Effector memory CD8-positive, alpha-beta T cell (primary cell): ENCODE data around the gene BRCA1.
"Not testable (repeated sequence)": the region's sequence is repeated elsewhere in the genome, so short reads cannot be mapped to it uniquely, and the experiment has no call there.

ENCODE experiments used
- ATAC-seq: fragments of 150-1000 bp; cut with Tn5 transposase; replicated peaks from 2 replicates; pipeline ENCODE4 v1.10.0; 2021; ENCODE audit warnings: mild to moderate bottlenecking, moderate library complexity
- DNase-seq, 3 experiments: peaks; one replicate each; pipeline ENCODE4 v3.0.0; 2021
- H3K27ac Mint-ChIP-seq, 2 donors: one replicate each; pipeline ENCODE4 v1.8.0; 2022; ENCODE audit warnings: mild to moderate bottlenecking in 2 of 2, mixed read lengths in 2 of 2, moderate library complexity in 2 of 2
- H3K27me3 Mint-ChIP-seq, 2 donors: one replicate each; pipeline ENCODE4 v1.8.0; 2022; ENCODE audit warnings: mixed read lengths in 2 of 2
- H3K36me3 Mint-ChIP-seq: one replicate; pipeline ENCODE4 v1.8.0; 2022; ENCODE audit warnings: mild to moderate bottlenecking, moderate library complexity, mixed read lengths; ENCODE audit not compliant: insufficient read depth
- H3K4me1 Mint-ChIP-seq, 2 donors: one replicate each; pipeline ENCODE4 v1.8.0; 2022; ENCODE audit warnings: low read depth in 2 of 2, mixed read lengths in 2 of 2
- H3K4me3 Mint-ChIP-seq, 2 donors: one replicate each; pipeline ENCODE4 v1.8.0; 2022; ENCODE audit warnings: mild to moderate bottlenecking in 2 of 2, mixed read lengths in 2 of 2, moderate library complexity in 2 of 2
- H3K9me3 Mint-ChIP-seq, 2 donors: one replicate each; pipeline ENCODE4 v1.8.0; 2022; ENCODE audit warnings: mixed read lengths in 2 of 2

Gene BRCA1

DNA sequence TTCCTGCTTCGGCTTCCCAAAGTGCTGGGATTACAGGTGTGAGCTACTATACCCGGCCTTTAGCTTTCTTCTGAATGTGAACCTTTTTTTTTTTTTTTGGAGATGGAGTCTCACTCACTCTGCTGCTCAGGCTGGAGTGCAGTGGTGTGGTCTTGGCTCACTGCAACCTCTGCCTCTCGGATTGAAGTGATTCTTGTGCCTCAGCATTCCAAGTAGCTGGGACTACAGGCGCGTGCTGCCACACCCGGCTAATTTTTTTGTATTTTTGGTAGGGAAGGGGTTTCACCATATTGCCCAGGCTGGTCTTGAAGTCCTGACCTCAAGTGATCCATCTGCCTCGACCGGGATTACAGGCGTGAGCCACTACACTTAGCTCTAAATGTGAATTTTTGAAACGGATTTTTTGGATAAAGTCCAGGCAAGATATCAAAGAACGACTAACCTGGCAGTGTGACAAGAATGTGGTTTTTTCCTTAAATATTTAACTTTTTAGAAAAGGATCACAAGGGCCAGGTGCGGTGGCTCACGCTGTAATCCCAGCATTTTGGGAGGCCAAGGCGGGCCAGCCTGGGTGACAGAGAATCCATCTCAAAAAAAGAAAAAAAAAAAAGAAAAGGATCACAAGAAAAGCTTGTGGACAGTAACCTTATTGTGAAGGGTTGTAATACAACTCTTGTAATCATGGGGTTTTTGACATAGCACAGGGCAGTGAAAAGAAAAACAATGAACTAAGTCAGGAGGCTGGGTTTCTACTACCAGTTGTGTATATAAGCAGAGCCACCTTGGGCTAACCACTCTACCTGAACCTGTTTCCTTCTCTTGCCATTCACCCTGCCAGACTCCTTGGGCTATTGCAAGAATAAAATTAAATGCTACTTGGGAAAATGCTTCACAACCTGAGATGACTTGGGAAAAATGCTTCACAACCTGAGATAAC lies 6.2 kb downstream of the BRCA1 start:
- Mint-ChIP-seq H3K4me3 (no peak overlapping the region), H3K27ac (no peak overlapping the region), H3K36me3 (no peaks in the 10 kb centered on the region), H3K27me3 (no peaks in the 10 kb centered on the region), H3K4me1 (no peaks in the 10 kb centered on the region), H3K9me3 (no peaks in the 10 kb centered on the region)
- ATAC-seq (no peak), DNase-seq (no peak)

DNA sequence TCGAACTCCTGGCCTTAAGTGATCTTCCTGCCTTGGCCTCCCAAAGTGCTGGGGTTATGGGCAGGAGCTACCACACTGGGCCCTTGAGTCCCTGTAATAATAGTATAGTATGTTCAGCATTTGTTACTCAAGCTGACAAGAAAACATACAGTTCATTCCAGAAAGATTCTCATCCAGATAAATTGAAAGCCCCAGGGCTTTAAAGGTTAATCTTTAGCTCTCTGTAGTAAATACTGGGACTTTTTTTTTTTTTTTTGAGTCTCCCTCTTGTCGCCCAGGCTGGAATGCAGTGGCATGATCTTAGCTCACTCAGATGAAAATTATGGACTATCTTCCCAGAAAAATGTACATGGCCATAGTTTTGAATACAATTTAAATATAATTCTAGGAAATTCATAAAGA lies 11.0 kb downstream of the BRCA1 start:
- Mint-ChIP-seq H3K36me3 (no peaks in the 10 kb centered on the region), H3K4me3 (no peak overlapping the region), H3K27me3 (no peaks in the 10 kb centered on the region), H3K9me3 (no peaks in the 10 kb centered on the region), H3K27ac (no peak overlapping the region), H3K4me1 (no peaks in the 10 kb centered on the region)
- no peak for DNase-seq
- ATAC-seq = no peak

DNA sequence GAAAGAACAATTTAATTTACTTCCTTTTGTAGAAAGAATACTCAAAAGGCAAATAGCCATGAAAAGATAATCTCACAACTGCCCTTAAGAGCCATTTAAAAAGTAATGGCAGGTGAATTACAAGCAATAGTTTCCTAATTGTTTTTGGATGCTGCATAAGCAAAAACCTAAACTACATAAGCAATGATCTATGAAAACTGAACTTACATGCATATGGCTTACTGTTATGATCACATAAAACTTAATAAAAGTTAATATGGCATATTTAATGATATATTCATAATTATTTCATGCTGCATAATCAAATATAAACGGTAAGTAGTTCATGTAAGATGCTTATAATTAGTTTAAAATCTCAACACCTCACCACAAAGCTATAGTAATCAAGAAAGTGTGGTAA lies 18.6 kb downstream of the BRCA1 start:
- Mint-ChIP-seq H3K36me3 (peaks cover 3% of the 10 kb centered on the region), H3K4me3 (no peak overlapping the region), H3K4me1 (no peaks in the 10 kb centered on the region), H3K27ac (no peak overlapping the region), H3K9me3 (no peaks in the 10 kb centered on the region), H3K27me3 (no peaks in the 10 kb centered on the region)
- ATAC-seq = no peak
- no peak for DNase-seq

DNA sequence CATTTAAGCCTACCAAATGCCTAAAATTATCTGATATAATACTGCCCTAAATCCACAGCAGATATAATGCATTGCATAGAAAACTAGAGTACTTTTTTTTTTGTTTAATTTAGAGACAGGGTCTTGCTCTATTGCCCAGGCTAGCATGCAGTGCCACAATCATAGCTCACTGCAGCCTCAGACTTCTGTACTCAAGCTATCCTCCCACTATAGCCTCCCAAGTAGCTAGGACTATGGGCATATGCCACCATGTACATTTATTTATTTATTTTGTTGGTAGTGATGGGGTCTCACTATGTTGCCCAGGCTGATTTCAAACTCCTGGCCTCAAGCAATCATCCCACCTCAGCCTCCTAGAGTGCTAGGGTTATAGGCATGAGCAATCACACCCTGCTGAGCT lies 20.0 kb downstream of the BRCA1 start:
- Mint-ChIP-seq H3K36me3 (peaks cover 3% of the 10 kb centered on the region), H3K4me1 (no peaks in the 10 kb centered on the region), H3K27ac (no peak overlapping the region), H3K9me3 (no peaks in the 10 kb centered on the region), H3K27me3 (no peaks in the 10 kb centered on the region), H3K4me3 (no peak overlapping the region)
- ATAC-seq (no peak), DNase-seq (no peak)

DNA sequence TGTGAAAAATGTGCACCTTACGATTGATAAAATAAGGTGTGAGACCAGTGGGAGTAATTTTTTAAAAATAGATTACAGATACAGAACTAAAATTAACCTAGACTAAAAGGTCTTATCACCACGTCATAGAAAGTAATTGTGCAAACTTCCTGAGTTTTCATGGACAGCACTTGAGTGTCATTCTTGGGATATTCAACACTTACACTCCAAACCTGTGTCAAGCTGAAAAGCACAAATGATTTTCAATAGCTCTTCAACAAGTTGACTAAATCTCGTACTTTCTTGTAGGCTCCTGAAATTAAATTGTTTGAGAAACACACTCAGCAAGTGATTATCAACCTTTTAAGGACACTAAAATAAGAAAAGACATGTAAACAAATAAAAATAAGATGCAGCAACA lies 20.5 kb downstream of the BRCA1 start:
- no peaks in the 10 kb centered on the region for H3K4me1 Mint-ChIP-seq

DNA sequence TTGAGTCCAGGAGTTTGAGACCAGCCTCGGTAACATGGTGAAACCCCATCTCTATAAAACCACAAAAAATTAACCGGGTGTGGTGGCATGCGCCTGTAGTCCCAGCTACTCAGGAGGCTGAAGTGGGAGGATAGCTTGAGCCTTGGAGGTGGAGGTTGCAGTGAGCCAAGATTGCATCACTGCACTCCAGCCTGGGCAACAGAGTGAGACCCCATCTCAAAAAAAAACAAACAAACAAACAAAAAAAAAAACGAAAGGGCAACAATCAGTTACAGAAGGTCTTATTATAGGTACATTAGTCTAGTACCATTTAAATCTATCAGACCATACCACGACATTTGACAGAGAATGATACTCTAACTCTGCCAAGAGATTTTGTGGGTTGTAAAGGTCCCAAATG lies 29.8 kb downstream of the BRCA1 start:
- not testable (repeated sequence) for H3K4me3 Mint-ChIP-seq, H3K9me3 Mint-ChIP-seq, DNase-seq, ATAC-seq, H3K36me3 Mint-ChIP-seq, H3K27ac Mint-ChIP-seq, H3K27me3 Mint-ChIP-seq, H3K4me1 Mint-ChIP-seq

More for the DNA sequence above, 20.5 kb downstream of the BRCA1 start:
- ATAC-seq (no peak), DNase-seq (no peak)
- H3K9me3 Mint-ChIP-seq = no peaks in the 10 kb centered on the region
- no peaks in the 10 kb centered on the region for H3K27me3 Mint-ChIP-seq
- H3K4me3 Mint-ChIP-seq = no peak overlapping the region
- H3K27ac Mint-ChIP-seq = no peak overlapping the region
- H3K36me3 Mint-ChIP-seq = peaks cover 3% of the 10 kb centered on the region

DNA sequence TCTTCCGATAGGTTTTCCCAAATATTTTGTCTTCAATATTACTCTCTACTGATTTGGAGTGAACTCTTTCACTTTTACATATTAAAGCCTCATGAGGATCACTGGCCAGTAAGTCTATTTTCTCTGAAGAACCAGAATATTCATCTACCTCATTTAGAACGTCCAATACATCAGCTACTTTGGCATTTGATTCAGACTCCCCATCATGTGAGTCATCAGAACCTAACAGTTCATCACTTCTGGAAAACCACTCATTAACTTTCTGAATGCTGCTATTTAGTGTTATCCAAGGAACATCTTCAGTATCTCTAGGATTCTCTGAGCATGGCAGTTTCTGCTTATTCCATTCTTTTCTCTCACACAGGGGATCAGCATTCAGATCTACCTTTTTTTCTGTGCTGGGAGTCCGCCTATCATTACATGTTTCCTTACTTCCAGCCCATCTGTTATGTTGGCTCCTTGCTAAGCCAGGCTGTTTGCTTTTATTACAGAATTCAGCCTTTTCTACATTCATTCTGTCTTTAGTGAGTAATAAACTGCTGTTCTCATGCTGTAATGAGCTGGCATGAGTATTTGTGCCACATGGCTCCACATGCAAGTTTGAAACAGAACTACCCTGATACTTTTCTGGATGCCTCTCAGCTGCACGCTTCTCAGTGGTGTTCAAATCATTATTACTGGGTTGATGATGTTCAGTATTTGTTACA lies 30.9 kb downstream of the BRCA1 start:
- DNase-seq = no peak
- no peak for ATAC-seq
- H3K27ac Mint-ChIP-seq = no peak overlapping the region
- H3K27me3 Mint-ChIP-seq = no peaks in the 10 kb centered on the region
- no peaks in the 10 kb centered on the region for H3K4me1 Mint-ChIP-seq
- no peaks in the 10 kb centered on the region for H3K9me3 Mint-ChIP-seq
- H3K4me3 Mint-ChIP-seq = no peak overlapping the region
- H3K36me3 Mint-ChIP-seq = peaks cover 4% of the 10 kb centered on the region

DNA sequence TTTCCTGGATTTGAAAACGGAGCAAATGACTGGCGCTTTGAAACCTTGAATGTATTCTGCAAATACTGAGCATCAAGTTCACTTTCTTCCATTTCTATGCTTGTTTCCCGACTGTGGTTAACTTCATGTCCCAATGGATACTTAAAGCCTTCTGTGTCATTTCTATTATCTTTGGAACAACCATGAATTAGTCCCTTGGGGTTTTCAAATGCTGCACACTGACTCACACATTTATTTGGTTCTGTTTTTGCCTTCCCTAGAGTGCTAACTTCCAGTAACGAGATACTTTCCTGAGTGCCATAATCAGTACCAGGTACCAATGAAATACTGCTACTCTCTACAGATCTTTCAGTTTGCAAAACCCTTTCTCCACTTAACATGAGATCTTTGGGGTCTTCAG lies 32.3 kb downstream of the BRCA1 start:
- Mint-ChIP-seq H3K4me3 (no peak overlapping the region), H3K36me3 (peaks cover 4% of the 10 kb centered on the region), H3K27ac (no peak overlapping the region), H3K27me3 (no peaks in the 10 kb centered on the region), H3K9me3 (no peaks in the 10 kb centered on the region), H3K4me1 (no peaks in the 10 kb centered on the region)
- DNase-seq (no peak), ATAC-seq (no peak)

DNA sequence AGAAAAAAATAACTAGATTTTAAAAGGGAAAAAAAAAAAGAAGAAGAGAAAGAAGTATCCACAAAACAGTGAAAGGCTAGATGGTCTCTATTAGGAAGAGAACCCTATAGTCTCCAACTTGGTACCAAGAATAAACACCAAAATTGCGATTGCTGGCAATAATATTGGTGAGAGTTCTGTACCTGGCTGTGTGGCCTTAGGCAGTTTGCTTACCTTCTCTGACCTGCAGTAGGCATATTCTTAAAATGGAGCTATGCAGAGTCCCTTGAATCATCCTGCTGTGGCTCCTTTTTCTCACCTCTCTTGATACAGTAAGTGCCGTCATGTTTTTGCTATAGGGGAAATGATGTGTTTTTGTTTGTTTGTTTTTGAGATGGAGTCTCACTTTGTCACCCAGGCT lies 35.1 kb downstream of the BRCA1 start:
- H3K27me3 Mint-ChIP-seq = no peaks in the 10 kb centered on the region
- DNase-seq (no peak), ATAC-seq (no peak)
- no peaks in the 10 kb centered on the region for H3K9me3 Mint-ChIP-seq
- no peak overlapping the region for H3K27ac Mint-ChIP-seq
- peaks cover 4% of the 10 kb centered on the region for H3K36me3 Mint-ChIP-seq
- H3K4me1 Mint-ChIP-seq = no peaks in the 10 kb centered on the region
- no peak overlapping the region for H3K4me3 Mint-ChIP-seq

DNA sequence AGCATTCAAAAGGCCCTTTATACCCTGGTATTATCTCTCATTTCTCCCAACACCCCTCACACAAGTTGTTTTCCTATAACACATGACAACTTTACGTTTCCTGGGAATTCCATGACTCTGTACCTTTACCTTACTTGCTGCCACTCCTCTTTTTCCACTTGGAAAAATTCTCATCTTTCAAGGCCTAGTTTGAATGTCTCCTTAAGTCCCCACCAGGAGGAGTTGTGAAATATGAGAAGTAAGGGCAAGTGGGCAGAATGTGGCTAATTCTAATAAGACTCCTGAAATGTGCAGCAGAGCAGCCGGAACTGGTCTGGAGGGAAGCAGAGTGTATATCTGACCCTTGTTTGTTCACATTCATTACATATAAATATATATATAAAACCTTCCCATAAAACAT lies 39.7 kb downstream of the BRCA1 start:
- no peak for DNase-seq

DNA sequence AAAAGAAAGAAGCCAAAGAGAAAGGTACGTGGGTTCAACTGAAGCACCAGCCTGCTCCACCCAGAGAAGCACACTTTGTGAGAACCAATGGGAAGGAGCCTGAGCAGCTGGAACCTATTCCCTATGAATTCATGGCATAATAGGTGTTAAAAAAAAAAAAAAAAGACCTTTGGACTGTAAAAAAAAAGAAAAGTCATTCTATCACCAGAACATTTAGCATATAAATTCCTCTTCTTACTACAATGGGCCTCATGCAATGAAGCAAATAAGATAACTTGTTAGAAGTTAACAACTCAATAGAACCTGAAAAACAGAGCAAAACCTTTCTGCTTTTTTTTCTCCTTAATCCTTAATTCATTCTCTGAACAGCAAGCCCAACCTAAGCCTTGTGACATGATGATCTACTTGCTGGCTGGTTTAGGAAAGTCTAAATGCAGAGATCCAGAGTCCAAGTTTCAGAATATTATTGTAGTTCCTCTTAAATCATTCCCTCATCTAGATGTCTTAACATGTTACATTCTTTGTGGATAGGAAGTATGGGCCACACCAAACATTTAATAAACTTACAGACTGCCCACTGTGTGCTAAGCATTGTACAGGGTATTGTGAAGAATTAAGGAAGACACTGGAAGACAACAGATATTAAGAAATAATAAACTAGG lies 45.4 kb downstream of the BRCA1 start:
- H3K9me3 Mint-ChIP-seq = no peaks in the 10 kb centered on the region
- H3K4me1 Mint-ChIP-seq = no peaks in the 10 kb centered on the region
- H3K4me3 Mint-ChIP-seq = no peak overlapping the region
- no peak overlapping the region for H3K27ac Mint-ChIP-seq
- DNase-seq (no peak), ATAC-seq (no peak)
- H3K36me3 Mint-ChIP-seq = no peaks in the 10 kb centered on the region
- no peaks in the 10 kb centered on the region for H3K27me3 Mint-ChIP-seq

More for the DNA sequence above, 39.7 kb downstream of the BRCA1 start:
- Mint-ChIP-seq H3K9me3 (no peaks in the 10 kb centered on the region), H3K4me1 (no peaks in the 10 kb centered on the region), H3K36me3 (no peaks in the 10 kb centered on the region), H3K4me3 (no peak overlapping the region), H3K27ac (no peak overlapping the region), H3K27me3 (no peaks in the 10 kb centered on the region)
- no peak for ATAC-seq

DNA sequence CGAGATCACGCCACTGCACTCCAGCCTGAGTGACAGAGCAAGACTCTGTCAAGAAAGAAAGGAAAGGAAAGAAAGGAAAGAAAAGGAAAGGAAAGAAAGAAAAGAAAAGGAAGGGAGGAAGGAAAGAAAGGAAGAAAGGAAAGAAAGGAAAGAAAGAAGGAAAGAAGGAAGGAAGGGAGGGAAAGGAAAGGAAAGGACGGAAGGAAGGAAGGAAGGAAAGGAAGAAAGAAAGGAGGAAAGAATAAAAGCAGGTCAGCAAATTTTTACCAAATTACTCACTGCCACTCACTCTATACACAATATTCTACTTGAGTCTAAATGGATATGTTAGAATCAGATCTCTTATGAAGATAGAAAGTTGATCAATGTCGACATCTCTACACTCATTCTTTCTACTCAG lies 50.3 kb downstream of the BRCA1 start:
- H3K9me3 Mint-ChIP-seq = no peaks in the 10 kb centered on the region
- H3K36me3 Mint-ChIP-seq = peaks cover 6% of the 10 kb centered on the region
- no peak overlapping the region for H3K4me3 Mint-ChIP-seq
- DNase-seq (no peak), ATAC-seq (no peak)
- no peaks in the 10 kb centered on the region for H3K27me3 Mint-ChIP-seq
- no peak overlapping the region for H3K27ac Mint-ChIP-seq
- H3K4me1 Mint-ChIP-seq = no peaks in the 10 kb centered on the region

DNA sequence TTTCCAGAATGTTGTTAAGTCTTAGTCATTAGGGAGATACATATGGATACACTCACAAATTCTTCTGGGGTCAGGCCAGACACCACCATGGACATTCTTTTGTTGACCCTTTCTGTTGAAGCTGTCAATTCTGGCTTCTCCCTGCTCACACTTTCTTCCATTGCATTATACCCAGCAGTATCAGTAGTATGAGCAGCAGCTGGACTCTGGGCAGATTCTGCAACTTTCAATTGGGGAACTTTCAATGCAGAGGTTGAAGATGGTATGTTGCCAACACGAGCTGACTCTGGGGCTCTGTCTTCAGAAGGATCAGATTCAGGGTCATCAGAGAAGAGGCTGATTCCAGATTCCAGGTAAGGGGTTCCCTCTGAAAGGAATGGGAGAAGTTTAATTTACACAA lies 54.3 kb downstream of the BRCA1 start:
- H3K36me3 Mint-ChIP-seq = peaks cover 6% of the 10 kb centered on the region
- H3K27me3 Mint-ChIP-seq = no peaks in the 10 kb centered on the region
- no peak overlapping the region for H3K4me3 Mint-ChIP-seq
- H3K27ac Mint-ChIP-seq = no peak overlapping the region
- DNase-seq (no peak), ATAC-seq (no peak)
- no peaks in the 10 kb centered on the region for H3K9me3 Mint-ChIP-seq
- H3K4me1 Mint-ChIP-seq = no peaks in the 10 kb centered on the region

DNA sequence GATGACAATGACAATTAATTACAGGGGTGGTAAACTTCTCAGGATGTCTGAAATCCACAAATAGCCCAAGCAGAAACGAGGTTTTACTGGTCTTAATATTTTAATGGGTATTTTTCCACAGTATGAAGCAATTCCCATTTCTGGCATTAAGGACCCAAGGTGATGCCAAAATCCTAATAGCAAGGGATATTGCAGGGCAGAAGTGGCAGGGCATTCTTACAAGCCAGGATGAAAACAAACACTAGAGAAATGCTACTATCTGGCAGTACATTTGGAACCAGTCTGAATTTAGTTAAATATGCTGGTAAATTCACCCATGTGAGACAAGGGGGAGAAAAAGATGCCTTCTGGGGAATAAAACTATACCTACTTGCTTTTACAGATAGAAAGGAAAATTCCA lies 54.9 kb downstream of the BRCA1 start:
- no peak overlapping the region for H3K27ac Mint-ChIP-seq
- H3K4me3 Mint-ChIP-seq = no peak overlapping the region
- H3K9me3 Mint-ChIP-seq = no peaks in the 10 kb centered on the region
- no peak for ATAC-seq
- no peak for DNase-seq
- H3K4me1 Mint-ChIP-seq = no peaks in the 10 kb centered on the region
- H3K27me3 Mint-ChIP-seq = no peaks in the 10 kb centered on the region
- H3K36me3 Mint-ChIP-seq = peaks cover 6% of the 10 kb centered on the region
